HL-60 (cell line): Measurements from ENCODE around the gene SNRK.

Experiments used
- CTCF ChIP-seq: IDR thresholded peaks from one replicate; pipeline ENCODE4 v1.5.1; 2011; ENCODE audit warnings: low read length, control low read depth, inconsistent platforms; ENCODE audit not compliant: insufficient read depth
- GABPA ChIP-seq: IDR thresholded peaks from 2 replicates; pipeline ENCODE4 v1.6.1; 2012; ENCODE audit warnings: low read depth
- POLR2AphosphoS5 ChIP-seq: IDR thresholded peaks from 2 replicates; pipeline ENCODE4 v1.6.1; 2012; ENCODE audit warnings: low read depth

GRCh38 chr3:43291546-43291945, 5.2 kb downstream of the SNRK start:
- no peak for TF ChIP-seq CTCF
- no peak for TF ChIP-seq GABPA
- TF ChIP-seq POLR2AphosphoS5: no peak
